Immature natural killer cell (primary cell): ENCODE data around the gene NXNL1. TPM values are rescaled to one million over a fixed set of nuclear protein-coding genes. Genes with fewer than 3 reads are reported as not detected.
"Not testable (repeated sequence)": the region's sequence is repeated elsewhere in the genome, so short reads cannot be mapped to it uniquely, and the experiment has no call there.

Experiments
- DNase-seq, 3 donors: peaks; one replicate each; pipeline ENCODE4 v3.0.0; 2022; ENCODE audit warnings: mixed read lengths in 1 of 3
- H3K27ac Mint-ChIP-seq, 6 donors: one replicate each; pipeline ENCODE4 v1.8.0; 2020; ENCODE audit warnings: mixed read lengths in 6 of 6, mild to moderate bottlenecking in 5 of 6, inconsistent platforms in 4 of 6, moderate library complexity in 3 of 6
- H3K27me3 Mint-ChIP-seq, 3 donors: one replicate each; pipeline ENCODE4 v1.8.0; 2020 to 2021; ENCODE audit warnings: low read depth in 3 of 3, mild to moderate bottlenecking in 3 of 3, mixed read lengths in 3 of 3, moderate library complexity in 3 of 3, inconsistent platforms in 1 of 3
- H3K36me3 Mint-ChIP-seq, 3 donors: one replicate each; pipeline ENCODE4 v1.8.0; 2020; ENCODE audit warnings: mixed read lengths in 3 of 3, inconsistent platforms in 2 of 3, mild to moderate bottlenecking in 2 of 3
- H3K4me1 Mint-ChIP-seq, 2 donors: one replicate each; pipeline ENCODE4 v1.8.0; 2020; ENCODE audit warnings: inconsistent platforms in 2 of 2, mild to moderate bottlenecking in 2 of 2, mixed read lengths in 2 of 2, moderate library complexity in 1 of 2
- H3K4me3 Mint-ChIP-seq, 5 donors: one replicate each; pipeline ENCODE4 v1.8.0; 2020; ENCODE audit warnings: mild to moderate bottlenecking in 5 of 5, mixed read lengths in 5 of 5, inconsistent platforms in 3 of 5, moderate library complexity in 3 of 5
- H3K9me3 Mint-ChIP-seq, 6 donors: one replicate each; pipeline ENCODE4 v1.8.0; 2020; ENCODE audit warnings: mild to moderate bottlenecking in 6 of 6, mixed read lengths in 6 of 6, inconsistent platforms in 4 of 6, moderate library complexity in 3 of 6
- polyA plus RNA-seq, 3 donors: library from polyadenylated mRNA; unstranded; fragments of 300-500 nt; fragmentation: Illumina TruSeq; gene quantifications; one replicate each; pipeline ENCODE4 v1.2.3, GENCODE V29; 2021

NXNL1 gene
- polyA plus RNA-seq, 3 donors from 2014 or later = not detected

DNA sequence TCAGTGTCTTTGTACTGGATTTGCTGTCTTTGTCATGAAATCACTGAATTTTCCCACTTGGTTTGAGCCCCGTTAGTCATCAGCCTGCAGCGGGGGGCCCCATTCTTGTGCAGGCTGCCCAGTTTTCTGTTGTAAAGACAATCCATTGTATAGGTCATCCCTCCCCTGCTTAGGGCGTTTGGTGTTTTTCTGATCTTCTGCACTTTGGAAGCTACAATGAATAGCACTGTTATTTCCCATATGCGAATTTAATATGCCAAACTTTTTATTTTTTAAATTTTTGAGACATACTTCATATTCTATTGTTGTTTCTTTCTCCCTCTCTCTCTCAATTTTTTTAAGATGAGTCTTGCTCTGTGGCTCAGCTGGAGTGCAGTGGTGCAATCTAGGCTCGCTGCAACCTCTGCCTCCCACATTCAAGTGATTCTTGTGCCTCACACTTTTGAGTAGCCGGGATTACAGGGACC, 18.6 kb upstream of the NXNL1 start:
- H3K27ac Mint-ChIP-seq = peak overlapping the region in 2 of 6 donors; percentile 50 to 78
- DNase-seq = no peak
- H3K36me3 Mint-ChIP-seq = peaks cover 0 to under 1% (median 0%) of the 10 kb centered on the region in 3 donors
- H3K9me3 Mint-ChIP-seq = no peaks in the 10 kb centered on the region
- H3K4me3 Mint-ChIP-seq = no peak overlapping the region
- H3K27me3 Mint-ChIP-seq = peaks cover 0 to 3% (median 0%) of the 10 kb centered on the region in 3 donors
- H3K4me1 Mint-ChIP-seq = peaks cover 0 to 4% of the 10 kb centered on the region in 2 donors

- Mint-ChIP-seq H3K36me3 (no peaks in the 10 kb centered on the region), H3K27me3 (peaks cover 0 to 12% (median 2%) of the 10 kb centered on the region in 3 donors), H3K27ac (peak overlapping the region in 1 of 6 donors; percentile 20), H3K4me3 (no peak overlapping the region), H3K4me1 (peaks cover 15 to 19% of the 10 kb centered on the region in 2 donors), H3K9me3 (no peaks in the 10 kb centered on the region)
- no peak for DNase-seq
Observed at GRCh38 chr19:17475541-17476115, 14.9 kb upstream of the NXNL1 start.

- H3K4me3 Mint-ChIP-seq, H3K9me3 Mint-ChIP-seq, DNase-seq, H3K36me3 Mint-ChIP-seq: not testable (repeated sequence)
- Mint-ChIP-seq H3K27ac (peak overlapping the region in 1 of 6 donors; percentile 20), H3K27me3 (peaks cover 0 to 15% (median 3%) of the 10 kb centered on the region in 3 donors), H3K4me1 (peaks cover 17 to 19% of the 10 kb centered on the region in 2 donors)
Observed at GRCh38 chr19:17475011-17475540, 14.3 kb upstream of the NXNL1 start.

GRCh38 chr19:17473041-17473440, 12.3 kb upstream of the NXNL1 start:
- peak overlapping the region in 4 of 6 donors; percentile 41 to 83 (median 70) for H3K27ac Mint-ChIP-seq
- no peak for DNase-seq
- H3K4me3 Mint-ChIP-seq = peak overlapping the region in 3 of 5 donors; percentile 20 to 58 (median 46)
- H3K36me3 Mint-ChIP-seq = no peaks in the 10 kb centered on the region
- H3K4me1 Mint-ChIP-seq = peaks cover 29 to 33% of the 10 kb centered on the region in 2 donors
- H3K9me3 Mint-ChIP-seq = no peaks in the 10 kb centered on the region
- peaks cover 6 to 18% (median 7%) of the 10 kb centered on the region in 3 donors for H3K27me3 Mint-ChIP-seq

DNA sequence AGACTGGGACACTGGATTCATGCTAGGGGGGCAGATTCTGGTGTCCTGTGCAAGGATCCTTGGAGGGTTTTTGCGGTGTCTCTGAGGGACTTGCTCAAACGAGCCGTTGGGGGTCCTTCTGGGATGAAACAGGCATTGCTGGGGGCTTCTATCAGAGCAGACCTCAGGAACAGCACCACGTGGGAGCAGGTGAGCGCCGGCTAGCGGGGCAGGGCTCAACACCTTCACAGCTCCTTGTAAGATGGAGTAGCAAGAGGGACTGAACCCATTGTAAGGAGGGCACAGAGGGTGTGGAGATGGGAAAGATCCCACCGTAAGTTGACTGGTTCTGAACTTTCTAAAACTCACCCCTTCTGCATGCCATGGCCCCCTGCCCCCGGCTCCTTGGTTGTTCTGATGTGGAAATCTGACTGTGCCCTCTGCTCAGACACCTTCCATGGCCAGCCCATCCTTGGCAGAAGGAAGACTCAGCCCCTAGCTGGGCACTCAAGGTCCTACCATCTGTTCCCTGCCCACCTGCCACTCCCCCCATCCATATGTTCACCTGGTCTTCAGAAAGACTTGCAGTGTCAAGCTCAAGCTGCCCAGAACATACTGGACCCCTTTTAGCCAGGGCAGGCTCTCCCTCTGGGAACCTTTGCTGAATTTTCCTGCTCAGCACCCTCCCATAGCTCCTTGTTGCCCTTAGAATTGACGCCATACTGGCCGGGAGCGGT, 10.8 kb upstream of the NXNL1 start:
- DNase-seq = no peak
- Mint-ChIP-seq H3K4me3 (peak overlapping the region; percentile 93 to 98 (median 95)), H3K27me3 (peaks cover 6 to 18% (median 9%) of the 10 kb centered on the region in 3 donors), H3K36me3 (no peaks in the 10 kb centered on the region), H3K9me3 (no peaks in the 10 kb centered on the region), H3K27ac (peak overlapping the region in 5 of 6 donors; percentile 78 to 93 (median 88)), H3K4me1 (peaks cover 29 to 33% of the 10 kb centered on the region in 2 donors)

GRCh38 chr19:17470068-17470841, 9.5 kb upstream of the NXNL1 start, which contains the start of gene SLC27A1:
SLC27A1 (plus strand) TSS chr19:17470524; CDS start chr19:17470541, 17 bp downstream.
- Mint-ChIP-seq H3K9me3 (no peaks in the 10 kb centered on the region), H3K27ac (peak within 1 kb of the TSS; percentile 86 to 98 (median 95)), H3K36me3 (no peaks in the 10 kb centered on the region), H3K4me1 (peaks cover 27 to 33% of the 10 kb centered on the region in 2 donors), H3K27me3 (peaks cover 6 to 18% (median 9%) of the 10 kb centered on the region in 3 donors), H3K4me3 (peak within 1 kb of the TSS; percentile 93 to 98 (median 95))
- peak; percentile 92 to 93 (median 93) for DNase-seq

- Mint-ChIP-seq H3K9me3 (no peaks in the 10 kb centered on the region), H3K4me1 (peaks cover 27 to 33% of the 10 kb centered on the region in 2 donors), H3K27ac (peak overlapping the region; percentile 86 to 98 (median 95)), H3K4me3 (peak overlapping the region; percentile 93 to 98 (median 95)), H3K27me3 (peaks cover 6 to 18% (median 9%) of the 10 kb centered on the region in 3 donors), H3K36me3 (no peaks in the 10 kb centered on the region)
- peak; percentile 83 to 90 (median 86) for DNase-seq
Observed at GRCh38 chr19:17469481-17470067, 8.8 kb upstream of the NXNL1 start.

- DNase-seq = no peak
- Mint-ChIP-seq H3K27me3 (peaks cover 6 to 18% (median 9%) of the 10 kb centered on the region in 3 donors), H3K4me3 (peak overlapping the region; percentile 93 to 98 (median 95)), H3K4me1 (peaks cover 27 to 33% of the 10 kb centered on the region in 2 donors), H3K9me3 (no peaks in the 10 kb centered on the region), H3K36me3 (no peaks in the 10 kb centered on the region), H3K27ac (peak overlapping the region; percentile 86 to 98 (median 95))
Observed at GRCh38 chr19:17469092-17469480, 8.4 kb upstream of the NXNL1 start.

GRCh38 chr19:17468302-17469091, 7.8 kb upstream of the NXNL1 start:
- Mint-ChIP-seq H3K36me3 (no peaks in the 10 kb centered on the region), H3K9me3 (no peaks in the 10 kb centered on the region), H3K27ac (peak overlapping the region; percentile 86 to 98 (median 95)), H3K4me1 (peaks cover 27 to 33% of the 10 kb centered on the region in 2 donors), H3K27me3 (peaks cover 6 to 17% (median 9%) of the 10 kb centered on the region in 3 donors), H3K4me3 (peak overlapping the region; percentile 93 to 98 (median 95))
- no peak for DNase-seq

DNA sequence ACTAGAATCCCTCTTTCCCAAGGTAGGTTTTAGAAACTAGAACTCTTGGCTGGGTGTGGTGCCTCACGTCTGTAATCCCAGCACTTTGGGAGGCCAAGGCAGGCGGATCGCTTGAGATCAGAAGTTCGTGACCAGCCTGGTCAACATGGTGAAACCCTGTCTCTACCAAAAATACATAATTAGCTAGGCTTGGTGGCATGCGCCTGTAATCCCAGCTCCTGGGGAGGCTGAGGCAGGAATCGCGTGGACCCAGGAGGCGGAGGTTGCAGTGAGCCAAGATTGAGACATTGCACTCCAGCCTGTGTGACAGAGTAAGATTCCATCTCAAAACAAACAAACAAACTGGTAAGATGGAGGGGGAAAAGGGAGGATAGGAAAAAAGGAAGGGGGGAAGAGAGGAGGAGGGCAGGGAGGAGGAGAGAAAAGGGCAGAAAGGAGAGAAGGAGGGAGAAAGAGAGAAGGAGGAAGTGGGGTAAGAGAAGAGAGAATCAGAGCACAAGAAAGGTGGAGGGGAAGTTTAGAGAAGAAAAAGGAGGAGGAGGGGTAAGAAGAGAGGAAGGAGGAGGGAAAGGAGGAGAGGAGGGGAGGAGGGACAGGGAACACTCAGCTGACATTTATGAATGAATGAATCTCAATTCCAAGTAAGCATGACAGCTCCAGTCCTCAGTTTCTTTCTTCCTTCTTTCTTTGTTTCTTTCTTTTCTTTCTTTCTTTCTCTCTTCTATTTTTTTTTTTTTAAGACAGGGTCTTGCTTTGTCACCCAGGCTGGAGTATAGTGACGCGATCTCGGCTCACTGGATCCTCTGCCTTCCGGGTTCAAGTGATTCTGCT, 7.0 kb upstream of the NXNL1 start:
- peaks cover 21 to 26% of the 10 kb centered on the region in 2 donors for H3K4me1 Mint-ChIP-seq
- peak overlapping the region in 5 of 6 donors; percentile 17 to 48 (median 37) for H3K27ac Mint-ChIP-seq
- no peaks in the 10 kb centered on the region for H3K36me3 Mint-ChIP-seq
- H3K27me3 Mint-ChIP-seq = peaks cover 6 to 13% (median 7%) of the 10 kb centered on the region in 3 donors
- H3K4me3 Mint-ChIP-seq = no peak overlapping the region
- DNase-seq = no peak
- no peaks in the 10 kb centered on the region for H3K9me3 Mint-ChIP-seq

DNA sequence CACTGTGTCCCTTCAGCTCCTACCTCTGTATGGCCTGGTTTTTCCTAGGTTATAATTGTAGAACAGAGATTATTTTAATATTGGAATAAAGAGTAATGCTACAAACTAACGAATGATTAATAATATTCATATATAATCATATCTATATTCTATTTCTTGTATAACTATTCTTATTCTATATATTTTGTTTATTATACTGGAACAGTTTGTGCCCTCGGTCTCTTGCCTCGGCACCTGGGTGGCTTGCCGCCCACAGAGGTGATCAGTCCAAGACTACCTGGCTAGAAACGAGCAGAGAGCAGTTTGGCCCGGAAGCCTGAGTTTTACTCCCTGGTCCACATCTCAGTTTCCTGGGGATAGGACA, 5.7 kb upstream of the NXNL1 start:
- Mint-ChIP-seq H3K27ac (peak overlapping the region in 1 of 6 donors; percentile 26), H3K4me3 (no peak overlapping the region), H3K9me3 (no peaks in the 10 kb centered on the region), H3K4me1 (peaks cover 17 to 26% of the 10 kb centered on the region in 2 donors), H3K27me3 (peaks cover 6 to 11% (median 7%) of the 10 kb centered on the region in 3 donors), H3K36me3 (no peaks in the 10 kb centered on the region)
- DNase-seq = no peak

- no peak overlapping the region for H3K4me3 Mint-ChIP-seq
- H3K9me3 Mint-ChIP-seq = no peaks in the 10 kb centered on the region
- no peaks in the 10 kb centered on the region for H3K36me3 Mint-ChIP-seq
- H3K27ac Mint-ChIP-seq = no peak overlapping the region
- no peaks in the 10 kb centered on the region for H3K4me1 Mint-ChIP-seq
- H3K27me3 Mint-ChIP-seq = peaks cover 8 to 22% (median 16%) of the 10 kb centered on the region in 3 donors
- DNase-seq = no peak
Observed at GRCh38 chr19:17458970-17459369, 1.8 kb downstream of the NXNL1 start.
